Gastrocnemius medialis (tissue), 4 donors: ENCODE measurements around the gene SPAG6. TPM values are rescaled to one million over a fixed set of nuclear protein-coding genes. Genes with fewer than 3 reads are reported as not detected.

ENCODE experiments used
- ATAC-seq, 2 donors: fragments of 150-250 bp; one replicate each; pipeline ENCODE4 v1.9.1; 2016
- DNase-seq, 2 donors: peaks; one replicate each; pipeline ENCODE4 v3.0.0-alpha.2; 2019
- H3K27ac ChIP-seq, 4 donors: fragments of 200-600 bp; sonication (generic); 1 replicate in 1 of 4; 2 replicates in 3 of 4; pipeline ENCODE4 v1.5.1; 2016 to 2018; ENCODE audit warnings: mild to moderate bottlenecking in 2 of 4, moderate library complexity in 1 of 4
- H3K27me3 ChIP-seq, 3 donors: fragments of 200-600 bp; sonication (generic) in 2 of 3; 1 replicate in 1 of 3; 2 replicates in 2 of 3; pipeline versions ENCODE4 v1.5.1 to v1.6.0; 2016 to 2019; ENCODE audit warnings: mild to moderate bottlenecking in 1 of 3, moderate library complexity in 1 of 3
- H3K36me3 ChIP-seq, 2 donors: fragments of 200-600 bp; sonication (generic) in 1 of 2; one replicate each; pipeline ENCODE4 v1.5.1; 2017 to 2018
- H3K4me1 ChIP-seq, 2 donors: fragments of 200-600 bp; sonication (generic) in 1 of 2; one replicate each; pipeline ENCODE4 v1.5.1; 2016 to 2017; ENCODE audit warnings: mild to moderate bottlenecking in 2 of 2
- H3K4me3 ChIP-seq, 4 donors: fragments of 200-600 bp; sonication (generic) in 3 of 4; 1 replicate in 1 of 4; 2 replicates in 3 of 4; pipeline ENCODE4 v1.5.1; 2016 to 2019; ENCODE audit warnings: mild to moderate bottlenecking in 2 of 4
- H3K9me3 ChIP-seq, 3 donors: fragments of 200-600 bp; sonication (generic) in 2 of 3; 1 replicate in 1 of 3; 2 replicates in 2 of 3; pipeline ENCODE4 v1.5.1; 2016 to 2019
- POLR2A ChIP-seq, 2 donors: fragments of 450-650 bp; IDR thresholded peaks; one replicate each; pipeline ENCODE4 v1.6.1; 2017; ENCODE audit warnings: antibody characterized with exemption in 2 of 2, mild to moderate bottlenecking in 2 of 2, moderate library complexity in 2 of 2
- in situ Hi-C, 4 donors: fragments of 200-750 bp; cut with MboI; loops; one replicate each; pipeline versions ENCODE4 v1.15.0 to v1.8.0; 2017; ENCODE audit warnings: low sequenced_read_pairs in 4 of 4
- intact Hi-C: fragments of 100-400 bp; cut with DNase I; formaldehyde crosslinking; loops from one replicate; pipeline ENCODE4 v1.15.1; 2023; ENCODE audit warnings: low total_unique reads
- total RNA-seq, 4 donors: library from RNA; depleted of rRNA; stranded (reverse); fragments of >200 nt; gene quantifications; one replicate each; pipeline versions ENCODE4 v1.1.0 to v1.2.3, GENCODE V29; 2016
- TF ChIP-seq, protein P1 (sequence below), 5 experiments: fragments of 450-650 bp in 3 of 5; fragments of 200-600 bp in 2 of 5; sonication (generic) in 2 of 5; IDR thresholded peaks in 4 of 5; conservative IDR thresholded peaks in 1 of 5; 1 replicate in 4 of 5; 2 replicates in 1 of 5; pipeline ENCODE4 v1.5.1; 2016 to 2019; ENCODE audit warnings: antibody characterized with exemption in 5 of 5, mild to moderate bottlenecking in 3 of 5, moderate library complexity in 3 of 5

Gene SPAG6
- total RNA-seq, 4 donors from 2014 or later = 0.12 TPM; not detected in 3

DNA sequence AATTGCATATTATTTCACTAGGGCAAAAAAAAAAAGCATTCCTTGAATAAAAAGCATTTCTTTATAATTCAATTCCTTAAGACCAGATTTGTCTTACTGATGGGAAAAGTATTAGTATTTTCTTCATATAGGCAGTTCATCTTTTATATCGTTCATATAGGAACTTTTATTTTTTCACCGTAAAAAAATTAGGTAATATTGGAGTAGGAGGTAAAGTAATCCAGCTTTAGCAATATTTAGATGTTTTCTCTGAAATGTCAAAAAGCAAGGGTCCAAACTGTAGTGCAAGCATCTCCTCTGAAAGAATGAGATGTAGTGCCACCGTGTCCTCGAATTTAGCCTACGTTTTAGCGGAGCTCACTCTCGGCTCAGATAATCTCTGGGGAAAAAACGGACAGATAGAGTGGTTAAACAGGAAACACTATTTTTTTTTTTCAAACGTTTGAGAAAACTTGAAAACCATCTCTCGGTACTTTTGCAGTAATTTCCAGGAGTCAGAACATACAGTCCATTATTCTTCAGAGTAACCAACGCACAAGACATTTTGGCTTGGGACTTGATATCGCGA is 5.5 kb upstream of the SPAG6 start:
- intact Hi-C loops = loop anchor here (2.0 to 5.0 kb wide), 3 partner anchors 23 to 108 kb away; partner anchors contain the start of gene COMMD3
- H3K27me3 ChIP-seq = peaks cover 89 to 90% (median 90%) of the 10 kb centered on the region in 3 donors
- H3K9me3 ChIP-seq = no peaks in the 10 kb centered on the region
- DNase-seq = no peak
- H3K4me3 ChIP-seq = peak overlapping the region; percentile 73 to 85 (median 76)
- peaks cover 19 to 33% of the 10 kb centered on the region in 2 donors for H3K4me1 ChIP-seq
- in situ Hi-C loops = no loop called here
- TF ChIP-seq, protein P1, sequence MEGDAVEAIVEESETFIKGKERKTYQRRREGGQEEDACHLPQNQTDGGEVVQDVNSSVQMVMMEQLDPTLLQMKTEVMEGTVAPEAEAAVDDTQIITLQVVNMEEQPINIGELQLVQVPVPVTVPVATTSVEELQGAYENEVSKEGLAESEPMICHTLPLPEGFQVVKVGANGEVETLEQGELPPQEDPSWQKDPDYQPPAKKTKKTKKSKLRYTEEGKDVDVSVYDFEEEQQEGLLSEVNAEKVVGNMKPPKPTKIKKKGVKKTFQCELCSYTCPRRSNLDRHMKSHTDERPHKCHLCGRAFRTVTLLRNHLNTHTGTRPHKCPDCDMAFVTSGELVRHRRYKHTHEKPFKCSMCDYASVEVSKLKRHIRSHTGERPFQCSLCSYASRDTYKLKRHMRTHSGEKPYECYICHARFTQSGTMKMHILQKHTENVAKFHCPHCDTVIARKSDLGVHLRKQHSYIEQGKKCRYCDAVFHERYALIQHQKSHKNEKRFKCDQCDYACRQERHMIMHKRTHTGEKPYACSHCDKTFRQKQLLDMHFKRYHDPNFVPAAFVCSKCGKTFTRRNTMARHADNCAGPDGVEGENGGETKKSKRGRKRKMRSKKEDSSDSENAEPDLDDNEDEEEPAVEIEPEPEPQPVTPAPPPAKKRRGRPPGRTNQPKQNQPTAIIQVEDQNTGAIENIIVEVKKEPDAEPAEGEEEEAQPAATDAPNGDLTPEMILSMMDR (IDR thresholded peaks at IDR 0.05 in 4 of 5, conservative IDR thresholded peaks at IDR 0.05 in 1 of 5) = no peak
- no peak for TF ChIP-seq POLR2A (IDR thresholded peaks at IDR 0.05)
- peak in 1 of 2 donors; percentile 1 for ATAC-seq
- no peaks in the 10 kb centered on the region for H3K36me3 ChIP-seq
- H3K27ac ChIP-seq = peak overlapping the region; percentile 84 to 89 (median 86)

DNA sequence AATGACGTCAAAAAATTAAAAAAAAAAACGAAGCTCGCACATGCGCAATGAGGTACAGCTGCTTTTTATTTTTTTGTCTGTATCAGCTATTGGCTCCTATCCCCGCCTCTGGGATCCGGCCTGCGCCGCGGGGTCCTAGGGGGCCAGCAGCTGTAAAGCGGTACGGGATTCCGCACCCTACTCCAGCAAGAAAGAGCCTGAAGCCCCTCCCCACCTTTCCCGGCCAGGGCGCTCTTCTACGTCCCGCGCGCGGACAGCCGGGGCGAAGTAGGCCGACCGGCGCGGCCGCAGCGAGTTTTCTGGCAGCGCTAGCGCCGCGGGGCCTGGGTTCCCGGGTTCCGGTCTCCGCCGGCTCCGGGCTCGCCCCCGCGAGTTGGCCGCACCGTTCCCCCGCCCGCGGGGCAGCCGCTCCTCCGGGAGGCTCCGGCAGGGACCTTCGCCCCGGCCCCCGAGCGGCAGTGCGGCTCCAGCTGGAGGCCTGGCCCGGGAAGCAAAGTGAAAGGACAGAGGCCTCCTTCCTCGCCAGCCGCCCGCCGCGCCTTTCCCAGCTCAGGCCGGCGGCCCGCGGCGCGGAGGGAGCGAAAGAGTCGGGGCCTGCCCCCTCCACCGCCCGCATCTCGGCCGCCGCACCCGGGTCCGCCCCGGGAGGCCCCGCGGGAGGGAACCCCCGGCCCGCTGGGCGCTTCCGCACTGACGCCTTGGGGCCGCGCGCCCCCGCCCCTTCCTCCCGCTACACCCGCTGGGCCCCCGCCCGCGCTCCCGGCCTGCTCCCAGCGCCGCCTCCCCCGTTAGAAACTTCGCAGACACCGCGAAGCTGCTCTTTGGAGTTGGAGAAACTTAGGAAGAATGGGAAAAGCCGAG is 4.7 kb upstream of the SPAG6 start:
- H3K4me3 ChIP-seq = peak overlapping the region; percentile 73 to 85 (median 76)
- in situ Hi-C loops = no loop called here
- TF ChIP-seq, protein P1 (IDR thresholded peaks at IDR 0.05 in 4 of 5, conservative IDR thresholded peaks at IDR 0.05 in 1 of 5) = peak in 1 of 5 experiments; percentile 7
- peak; percentile 41 to 46 for TF ChIP-seq POLR2A (IDR thresholded peaks at IDR 0.05)
- DNase-seq (peak in 1 of 2 donors; percentile 52), ATAC-seq (peak; percentile 79 to 80)
- H3K36me3 ChIP-seq = no peaks in the 10 kb centered on the region
- intact Hi-C loops = loop anchor here (2.0 to 5.0 kb wide), 3 partner anchors 24 to 108 kb away; partner anchors contain the start of gene COMMD3
- peak overlapping the region; percentile 84 to 89 (median 86) for H3K27ac ChIP-seq
- peaks cover 13 to 25% of the 10 kb centered on the region in 2 donors for H3K4me1 ChIP-seq
- peaks cover 89 to 90% (median 90%) of the 10 kb centered on the region in 3 donors for H3K27me3 ChIP-seq
- H3K9me3 ChIP-seq = no peaks in the 10 kb centered on the region

DNA sequence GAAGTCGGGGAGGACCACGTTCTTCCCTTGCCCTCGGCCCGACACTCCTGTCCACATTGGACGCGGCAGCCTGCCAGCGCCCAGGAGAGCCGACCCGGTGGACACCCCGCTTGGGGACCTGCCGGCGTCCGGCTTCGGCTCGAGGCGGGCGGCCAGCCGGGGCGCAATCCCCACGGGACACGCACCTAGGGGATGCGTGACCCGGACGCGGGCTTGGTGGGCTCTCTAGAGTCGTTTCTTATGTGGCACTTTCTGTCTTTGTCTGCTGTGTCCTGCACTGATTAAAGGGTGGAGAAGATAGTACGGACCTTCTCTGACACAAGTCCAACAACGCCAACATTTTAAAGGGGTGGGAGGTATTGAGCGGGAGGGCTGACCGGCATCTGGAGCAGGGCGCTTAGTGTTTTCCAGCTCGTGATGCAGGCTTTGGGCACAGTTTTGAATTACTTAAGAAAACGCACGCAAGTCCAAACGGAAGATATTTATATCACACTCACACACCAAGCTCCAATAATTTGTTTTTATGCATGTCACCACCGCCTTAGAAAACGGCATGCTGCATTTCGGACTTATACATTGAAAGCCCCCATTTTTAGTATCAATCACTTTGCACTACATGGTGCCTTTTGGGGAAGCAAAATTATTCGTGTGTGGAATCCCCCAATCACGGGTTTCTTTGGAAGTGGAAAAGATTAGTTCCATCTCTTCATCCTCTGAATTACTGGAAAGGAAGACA is 3.9 kb upstream of the SPAG6 start:
- H3K27me3 ChIP-seq = peaks cover 88 to 90% (median 89%) of the 10 kb centered on the region in 3 donors
- H3K9me3 ChIP-seq = no peaks in the 10 kb centered on the region
- DNase-seq (no peak), ATAC-seq (peak; percentile 36 to 60)
- H3K4me3 ChIP-seq = peak overlapping the region; percentile 73 to 85 (median 76)
- H3K4me1 ChIP-seq = peaks cover 5 to 20% of the 10 kb centered on the region in 2 donors
- H3K27ac ChIP-seq = peak overlapping the region; percentile 84 to 89 (median 86)
- H3K36me3 ChIP-seq = no peaks in the 10 kb centered on the region
- intact Hi-C loops (loop anchor here (2.0 to 5.0 kb wide), 3 partner anchors 25 to 109 kb away; partner anchors contain the start of gene COMMD3), in situ Hi-C loops (no loop called here)
- TF ChIP-seq, protein P1 (IDR thresholded peaks at IDR 0.05 in 4 of 5, conservative IDR thresholded peaks at IDR 0.05 in 1 of 5) = no peak
- TF ChIP-seq POLR2A (IDR thresholded peaks at IDR 0.05) = no peak

DNA sequence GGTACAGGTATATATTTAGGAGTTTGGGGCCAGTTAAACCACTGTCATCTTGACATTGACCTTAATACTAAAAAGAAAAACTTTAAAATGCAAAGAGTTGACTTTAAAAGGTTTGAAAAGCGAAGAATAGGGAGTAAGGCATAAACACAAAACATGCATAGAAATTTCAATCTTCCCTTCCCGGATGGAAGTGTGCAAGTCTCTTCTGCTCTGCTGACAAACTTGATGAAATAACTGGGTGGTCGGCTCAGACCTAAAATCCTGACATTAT is 3.4 kb upstream of the SPAG6 start:
- Histone ChIP-seq H3K9me3 (no peaks in the 10 kb centered on the region), H3K4me3 (peak overlapping the region in 1 of 4 donors; percentile 85), H3K27me3 (peaks cover 83 to 90% (median 89%) of the 10 kb centered on the region in 3 donors), H3K27ac (no peak overlapping the region), H3K4me1 (peaks cover 4 to 15% of the 10 kb centered on the region in 2 donors), H3K36me3 (no peaks in the 10 kb centered on the region)
- no peak for ATAC-seq
- in situ Hi-C loops (no loop called here), intact Hi-C loops (loop anchor here (2.0 to 5.0 kb wide), 3 partner anchors 25 to 110 kb away; partner anchors contain the start of gene COMMD3)
- DNase-seq = no peak
- no peak for TF ChIP-seq POLR2A (IDR thresholded peaks at IDR 0.05)
- TF ChIP-seq, protein P1 (IDR thresholded peaks at IDR 0.05 in 4 of 5, conservative IDR thresholded peaks at IDR 0.05 in 1 of 5) = no peak
